Measurements from ENCODE around the gene CPEB3. TPM values are rescaled to one million over a fixed set of nuclear protein-coding genes. Genes with fewer than 3 reads are reported as not detected.

The CPEB3 gene
- total RNA-seq, 1 experiment from 2014 or later, result 1.0 TPM

DNA sequence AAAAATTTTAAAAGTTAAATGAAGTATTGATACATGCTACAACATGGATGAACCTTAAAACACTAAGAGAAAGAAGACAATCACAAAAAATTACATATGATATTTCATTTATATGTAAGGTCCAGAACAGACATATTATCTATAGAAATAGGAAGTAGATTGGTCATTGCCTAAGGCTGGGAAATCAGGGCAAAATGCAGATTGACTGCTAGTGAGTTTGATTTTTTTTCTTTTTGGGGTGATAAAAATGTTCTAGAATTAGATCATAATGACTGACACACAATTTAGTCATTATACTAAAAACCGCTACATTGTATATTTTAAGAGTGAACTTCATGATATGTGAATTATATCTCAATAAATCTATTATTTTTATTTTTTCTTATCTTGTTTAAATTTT, 88.3 kb downstream of the CPEB3 start:
- no peak overlapping the region for H4K8ac ChIP-seq (replicated peaks; ENCODE audit: insufficient read length, low read depth, low read length)
- H3K4me2 ChIP-seq (ENCODE audit: insufficient read depth, insufficient read length, low read length), result no peak overlapping the region
- no peak overlapping the region for H3K18ac ChIP-seq (ENCODE audit: insufficient read length, low read depth, low read length)
- DNase-seq, result no peak
- Mint-ChIP-seq H3K9me3 (no peaks in the 10 kb centered on the region), H3K36me3 (ENCODE audit: insufficient read depth in 1 of 3, low read depth in 3 of 3) (no peaks in the 10 kb centered on the region), H3K4me3 (no peak overlapping the region), H3K27ac (no peak overlapping the region), H3K4me1 (no peaks in the 10 kb centered on the region), H3K27me3 (ENCODE audit: low read depth) (no peaks in the 10 kb centered on the region)
- H3K14ac ChIP-seq (ENCODE audit: insufficient read depth, low read length), result no peak overlapping the region
- H4K20me1 ChIP-seq (ENCODE audit: control insufficient read depth, insufficient read depth, insufficient read length), result no peaks in the 10 kb centered on the region
- H3K79me2 ChIP-seq (ENCODE audit: insufficient read depth, low read length), result no peaks in the 10 kb centered on the region
- TF ChIP-seq, protein P1, sequence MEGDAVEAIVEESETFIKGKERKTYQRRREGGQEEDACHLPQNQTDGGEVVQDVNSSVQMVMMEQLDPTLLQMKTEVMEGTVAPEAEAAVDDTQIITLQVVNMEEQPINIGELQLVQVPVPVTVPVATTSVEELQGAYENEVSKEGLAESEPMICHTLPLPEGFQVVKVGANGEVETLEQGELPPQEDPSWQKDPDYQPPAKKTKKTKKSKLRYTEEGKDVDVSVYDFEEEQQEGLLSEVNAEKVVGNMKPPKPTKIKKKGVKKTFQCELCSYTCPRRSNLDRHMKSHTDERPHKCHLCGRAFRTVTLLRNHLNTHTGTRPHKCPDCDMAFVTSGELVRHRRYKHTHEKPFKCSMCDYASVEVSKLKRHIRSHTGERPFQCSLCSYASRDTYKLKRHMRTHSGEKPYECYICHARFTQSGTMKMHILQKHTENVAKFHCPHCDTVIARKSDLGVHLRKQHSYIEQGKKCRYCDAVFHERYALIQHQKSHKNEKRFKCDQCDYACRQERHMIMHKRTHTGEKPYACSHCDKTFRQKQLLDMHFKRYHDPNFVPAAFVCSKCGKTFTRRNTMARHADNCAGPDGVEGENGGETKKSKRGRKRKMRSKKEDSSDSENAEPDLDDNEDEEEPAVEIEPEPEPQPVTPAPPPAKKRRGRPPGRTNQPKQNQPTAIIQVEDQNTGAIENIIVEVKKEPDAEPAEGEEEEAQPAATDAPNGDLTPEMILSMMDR (conservative IDR thresholded peaks at IDR 0.05), result no peak
- no peak overlapping the region for H3K56ac ChIP-seq (ENCODE audit: insufficient read length, low read depth, low read length)
- H3K4me1 ChIP-seq (ENCODE audit: insufficient read depth, low read length), result no peaks in the 10 kb centered on the region
- H3K4ac ChIP-seq (ENCODE audit: low read depth, low read length), result no peak overlapping the region
- no peaks in the 10 kb centered on the region for H3K23me2 ChIP-seq (ENCODE audit: insufficient read length, low read depth, low read length, poor library complexity, severe bottlenecking)
- no peak overlapping the region for H2BK5ac ChIP-seq (ENCODE audit: insufficient read length, low read length)
- H3K9me3 ChIP-seq (ENCODE audit: control insufficient read depth, low read depth, low read length), result no peaks in the 10 kb centered on the region
- no peak overlapping the region for H2BK15ac ChIP-seq (ENCODE audit: low read depth, low read length)
- H3K9ac ChIP-seq (ENCODE audit: extremely low read depth, insufficient read length, low read length), result no peak overlapping the region
- no peaks in the 10 kb centered on the region for H3K27me3 ChIP-seq (ENCODE audit: insufficient read depth, low read length)
- H4K91ac ChIP-seq (ENCODE audit: insufficient read length, low read depth, low read length), result no peak overlapping the region
- no peak overlapping the region for H2BK120ac ChIP-seq (ENCODE audit: low read depth, low read length, poor library complexity, severe bottlenecking)
- H2AK5ac ChIP-seq (ENCODE audit: insufficient read length, low read length), result no peak overlapping the region
- no peak overlapping the region for H2AFZ ChIP-seq (ENCODE audit: low read length)
- no peak overlapping the region for H2BK12ac ChIP-seq (ENCODE audit: insufficient read length, low read depth, low read length)
- H3K27ac ChIP-seq (ENCODE audit: insufficient read length, low read depth, low read length), result no peak overlapping the region
- H3K79me1 ChIP-seq (ENCODE audit: insufficient read depth, low read depth, low read length, poor library complexity, severe bottlenecking), result no peaks in the 10 kb centered on the region
- no CpG with 5 or more reads among the region's 1 CpG for WGBS (ENCODE audit: extremely low coverage, insufficient read length, low lambda C conversion rate)
- H3T11ph ChIP-seq (ENCODE audit: low read length), result no peak overlapping the region
- no peak overlapping the region for H3K23ac ChIP-seq (ENCODE audit: insufficient read length, low read depth, low read length)
- H2BK20ac ChIP-seq (ENCODE audit: low read depth, low read length, poor library complexity, severe bottlenecking), result no peak overlapping the region
- no peak overlapping the region for H4K5ac ChIP-seq (ENCODE audit: insufficient read length, low read depth, low read length)
